ENCODE data around the gene ALKBH1. TPM values are rescaled to one million over a fixed set of nuclear protein-coding genes. Genes with fewer than 3 reads are reported as not detected.
"Not testable (repeated sequence)": the region's sequence is repeated elsewhere in the genome, so short reads cannot be mapped to it uniquely, and the experiment has no call there.

The ALKBH1 gene
- total and polyA plus RNA-seq, 7 donors, result 7.7 to 17.6 (median 9.8) TPM

DNA sequence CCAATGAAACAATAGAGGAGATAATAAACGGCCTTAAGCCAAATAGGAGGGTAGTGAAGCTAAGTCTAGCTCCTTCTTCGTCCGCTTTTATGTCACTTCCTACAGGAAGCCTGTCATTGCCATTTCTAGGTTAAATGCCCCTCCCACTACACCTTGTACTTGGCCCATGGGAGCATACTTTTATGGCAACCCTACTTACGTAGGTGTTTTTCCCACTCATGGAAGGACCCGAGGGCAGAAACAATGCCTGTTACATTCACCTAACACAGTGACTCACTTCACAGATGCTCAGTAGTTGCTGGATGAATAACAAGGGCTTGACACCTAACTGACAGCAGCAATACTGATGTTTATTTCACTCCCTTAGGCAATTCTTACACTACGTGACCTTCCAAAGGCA is 44.5 kb downstream of the ALKBH1 start:
- WGBS, 3 donors, result 50 to 60% (median 59%) methylated on average over 6 of the region's 6 CpGs
- Histone ChIP-seq H3K9me3 (no peaks in the 10 kb centered on the region), H3K27me3 (ENCODE audit: insufficient read depth in 3 of 3, low read length in 2 of 3) (no peaks in the 10 kb centered on the region), H3K27ac (peak overlapping the region; percentile 41), H3K36me3 (ENCODE audit: insufficient read depth in 1 of 2, low read depth in 1 of 2) (no peaks in the 10 kb centered on the region), H3K4me3 (no peak overlapping the region), H3K4me1 (no peaks in the 10 kb centered on the region)
- DNase-seq (no peak), ATAC-seq (peak in 2 of 4 donors; percentile 27 to 52)
- TF ChIP-seq, protein P1, sequence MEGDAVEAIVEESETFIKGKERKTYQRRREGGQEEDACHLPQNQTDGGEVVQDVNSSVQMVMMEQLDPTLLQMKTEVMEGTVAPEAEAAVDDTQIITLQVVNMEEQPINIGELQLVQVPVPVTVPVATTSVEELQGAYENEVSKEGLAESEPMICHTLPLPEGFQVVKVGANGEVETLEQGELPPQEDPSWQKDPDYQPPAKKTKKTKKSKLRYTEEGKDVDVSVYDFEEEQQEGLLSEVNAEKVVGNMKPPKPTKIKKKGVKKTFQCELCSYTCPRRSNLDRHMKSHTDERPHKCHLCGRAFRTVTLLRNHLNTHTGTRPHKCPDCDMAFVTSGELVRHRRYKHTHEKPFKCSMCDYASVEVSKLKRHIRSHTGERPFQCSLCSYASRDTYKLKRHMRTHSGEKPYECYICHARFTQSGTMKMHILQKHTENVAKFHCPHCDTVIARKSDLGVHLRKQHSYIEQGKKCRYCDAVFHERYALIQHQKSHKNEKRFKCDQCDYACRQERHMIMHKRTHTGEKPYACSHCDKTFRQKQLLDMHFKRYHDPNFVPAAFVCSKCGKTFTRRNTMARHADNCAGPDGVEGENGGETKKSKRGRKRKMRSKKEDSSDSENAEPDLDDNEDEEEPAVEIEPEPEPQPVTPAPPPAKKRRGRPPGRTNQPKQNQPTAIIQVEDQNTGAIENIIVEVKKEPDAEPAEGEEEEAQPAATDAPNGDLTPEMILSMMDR (IDR thresholded peaks at IDR 0.05), result no peak
- intact Hi-C loops (cut with DNase I), result no loop called here

DNA sequence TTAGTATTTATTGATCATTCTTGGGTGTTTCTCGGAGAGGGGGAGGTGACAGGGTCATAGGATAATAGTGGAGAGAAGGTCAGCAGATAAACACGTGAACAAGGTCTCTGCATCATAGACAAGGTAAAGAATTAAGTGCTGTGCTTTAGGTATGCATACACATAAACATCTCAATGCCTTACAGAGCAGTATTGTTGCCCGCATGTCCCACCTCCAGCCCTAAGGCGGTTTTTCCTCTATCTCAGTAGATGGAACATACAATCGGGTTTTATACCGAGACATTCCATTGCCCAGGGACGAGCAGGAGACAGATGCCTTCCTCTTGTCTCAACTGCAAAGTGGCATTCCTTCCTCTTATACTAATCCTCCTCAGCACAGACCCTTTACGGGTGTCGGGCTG is 46.3 kb downstream of the ALKBH1 start:
- 64 to 69% (median 68%) methylated on average over 3 to 9 of the region's 9 CpGs for WGBS, 3 donors
- H3K4me3 ChIP-seq, result not testable (repeated sequence)

DNA sequence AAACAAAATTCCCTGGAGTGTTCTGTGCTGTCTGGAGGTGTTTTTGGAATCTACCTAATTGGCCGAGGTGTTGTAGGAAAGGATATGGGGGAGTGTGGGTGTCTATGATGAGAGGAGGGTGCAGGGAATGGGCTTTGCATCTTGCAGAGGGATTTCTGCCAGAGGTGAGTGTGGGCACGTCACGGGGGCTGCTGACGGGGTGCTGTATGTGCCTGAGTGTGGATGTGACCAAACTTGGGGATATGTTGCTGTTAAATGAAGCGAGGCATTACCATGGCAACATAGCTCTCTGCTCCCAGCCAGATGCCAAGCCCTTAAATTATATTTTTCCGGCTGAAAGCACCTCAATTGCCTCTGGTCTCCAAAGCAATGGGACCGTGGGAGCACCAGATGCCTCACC is 47.1 kb downstream of the ALKBH1 start:
- no peaks in the 10 kb centered on the region for H3K9me3 ChIP-seq
- H3K36me3 ChIP-seq (ENCODE audit: insufficient read depth in 1 of 2, low read depth in 1 of 2), result no peaks in the 10 kb centered on the region
- no peaks in the 10 kb centered on the region for H3K27me3 ChIP-seq (ENCODE audit: insufficient read depth in 3 of 3, low read length in 2 of 3)
- WGBS, 3 donors, result 41 to 61% (median 42%) methylated on average over 7 of the region's 7 CpGs
- H3K4me1 ChIP-seq, result no peaks in the 10 kb centered on the region
- intact Hi-C loops (cut with DNase I), result no loop called here
- no peak for ATAC-seq
- no peak overlapping the region for H3K4me3 ChIP-seq
- no peak overlapping the region for H3K27ac ChIP-seq
- TF ChIP-seq, protein P1 (IDR thresholded peaks at IDR 0.05), result no peak
- DNase-seq, result no peak

More for the DNA sequence above, 46.3 kb downstream of the ALKBH1 start:
- ATAC-seq; DNase-seq; H3K36me3 ChIP-seq (ENCODE audit: insufficient read depth in 1 of 2, low read depth in 1 of 2); H3K27me3 ChIP-seq (ENCODE audit: insufficient read depth in 3 of 3, low read length in 2 of 3); H3K4me1 ChIP-seq; intact Hi-C loops (cut with DNase I); H3K27ac ChIP-seq; H3K9me3 ChIP-seq: not testable (repeated sequence)

DNA sequence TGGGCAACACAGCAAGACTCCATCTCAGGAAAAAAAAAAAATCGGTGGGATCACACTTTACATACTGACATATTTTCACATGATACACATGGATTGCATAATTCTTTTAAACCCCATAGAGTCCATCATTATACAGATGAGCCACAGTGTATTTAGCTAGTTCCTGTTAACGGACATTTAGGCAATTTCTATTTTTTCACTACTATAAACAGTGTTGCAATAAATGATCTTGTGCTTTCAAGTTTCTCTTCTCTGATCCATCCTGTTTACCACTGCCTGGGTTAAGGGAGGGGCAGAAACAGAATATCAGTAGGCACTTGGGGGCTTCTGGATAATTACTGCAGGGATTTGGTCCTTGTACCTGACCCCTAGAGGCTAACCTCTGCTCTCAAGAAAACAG is 48.0 kb downstream of the ALKBH1 start:
- no peak overlapping the region for H3K4me3 ChIP-seq
- TF ChIP-seq, protein P1 (IDR thresholded peaks at IDR 0.05), result no peak
- DNase-seq, result no peak
- no peaks in the 10 kb centered on the region for H3K4me1 ChIP-seq
- no peaks in the 10 kb centered on the region for H3K36me3 ChIP-seq (ENCODE audit: insufficient read depth in 1 of 2, low read depth in 1 of 2)
- no peaks in the 10 kb centered on the region for H3K27me3 ChIP-seq (ENCODE audit: insufficient read depth in 3 of 3, low read length in 2 of 3)
- no peaks in the 10 kb centered on the region for H3K9me3 ChIP-seq
- intact Hi-C loops (cut with DNase I), result loop anchor here (5.0 to 10.0 kb wide), 2 partner anchors 47 to 165 kb away; partner anchors contain the start of genes ALKBH1 (in 1 of the 2) and SLIRP (in 1 of the 2)
- 79 to 88% (median 82%) methylated on average over 2 of the region's 2 CpGs for WGBS, 3 donors
- H3K27ac ChIP-seq, result no peak overlapping the region
- ATAC-seq, result no peak

DNA sequence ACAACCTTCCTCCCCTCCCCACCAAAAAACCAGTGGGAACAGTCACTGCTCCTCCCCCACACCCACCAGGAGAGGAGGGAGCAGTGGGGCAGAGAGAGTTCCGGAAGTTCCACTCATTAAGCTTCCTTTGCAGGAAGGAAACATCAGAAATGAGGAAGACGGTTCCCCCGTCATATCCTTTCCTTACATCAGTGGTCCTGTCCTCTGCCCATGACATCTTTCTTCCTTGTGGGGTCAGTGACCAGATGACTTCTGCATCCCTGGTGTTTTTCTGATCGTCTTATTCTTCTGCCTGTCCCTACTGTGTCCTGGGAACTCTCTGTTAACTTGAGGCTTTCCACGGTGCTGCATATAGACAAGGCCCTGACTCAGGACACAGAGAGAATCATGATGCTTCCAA is 50.5 kb downstream of the ALKBH1 start:
- peak in 1 of 4 donors; percentile 22 for ATAC-seq

More for the DNA sequence above, 50.5 kb downstream of the ALKBH1 start:
- H3K4me3 ChIP-seq, result no peak overlapping the region
- no peaks in the 10 kb centered on the region for H3K4me1 ChIP-seq
- no peak overlapping the region for H3K27ac ChIP-seq
- no peak for DNase-seq
- H3K9me3 ChIP-seq, result no peaks in the 10 kb centered on the region
- no peaks in the 10 kb centered on the region for H3K36me3 ChIP-seq (ENCODE audit: insufficient read depth in 1 of 2, low read depth in 1 of 2)
- intact Hi-C loops (cut with DNase I), result loop anchor here (5.0 to 10.0 kb wide), 2 partner anchors 50 to 168 kb away; partner anchors contain the start of genes ALKBH1 (in 1 of the 2) and SLIRP (in 1 of the 2)
- TF ChIP-seq, protein P1 (IDR thresholded peaks at IDR 0.05), result no peak
- 59 to 73% (median 68%) methylated on average over 5 of the region's 5 CpGs for WGBS, 3 donors
- H3K27me3 ChIP-seq (ENCODE audit: insufficient read depth in 3 of 3, low read length in 2 of 3), result no peaks in the 10 kb centered on the region
